Measurements from ENCODE around the gene SMG6. TPM values are rescaled to one million over a fixed set of nuclear protein-coding genes. Genes with fewer than 3 reads are reported as not detected.
A peak's percentile ranks its signal among the peaks of the same experiment; 100 is the strongest.

The SMG6 gene
- total and polyA plus RNA-seq, 8 donors: 8.4 to 19.8 (median 12.1) TPM

- WGBS, 2 donors: 71 to 78% methylated on average over 13 of the region's 13 CpGs
- Histone ChIP-seq H3K27ac (peak overlapping the region in 1 of 4 donors; percentile 67), H3K4me3 (no peak overlapping the region), H3K4me1 (peaks cover 0 to 4% (median 0%) of the 10 kb centered on the region in 3 donors), H3K9me3 (no peaks in the 10 kb centered on the region), H3K36me3 (peaks cover 0 to 2% (median 0%) of the 10 kb centered on the region in 3 donors), H3K27me3 (no peaks in the 10 kb centered on the region)
- intact Hi-C loops (cut with DNase I): no loop called here
- TF ChIP-seq CTCF (IDR thresholded peaks at IDR 0.05): no peak
- FAIRE-seq (no peak), ATAC-seq (peak; percentile 15 to 70 (median 55)), DNase-seq (peak in 4 of 6 donors; percentile 46 to 76 (median 64))
Observed at GRCh38 chr17:2070241-2071023, 233.2 kb downstream of the SMG6 start.

DNA sequence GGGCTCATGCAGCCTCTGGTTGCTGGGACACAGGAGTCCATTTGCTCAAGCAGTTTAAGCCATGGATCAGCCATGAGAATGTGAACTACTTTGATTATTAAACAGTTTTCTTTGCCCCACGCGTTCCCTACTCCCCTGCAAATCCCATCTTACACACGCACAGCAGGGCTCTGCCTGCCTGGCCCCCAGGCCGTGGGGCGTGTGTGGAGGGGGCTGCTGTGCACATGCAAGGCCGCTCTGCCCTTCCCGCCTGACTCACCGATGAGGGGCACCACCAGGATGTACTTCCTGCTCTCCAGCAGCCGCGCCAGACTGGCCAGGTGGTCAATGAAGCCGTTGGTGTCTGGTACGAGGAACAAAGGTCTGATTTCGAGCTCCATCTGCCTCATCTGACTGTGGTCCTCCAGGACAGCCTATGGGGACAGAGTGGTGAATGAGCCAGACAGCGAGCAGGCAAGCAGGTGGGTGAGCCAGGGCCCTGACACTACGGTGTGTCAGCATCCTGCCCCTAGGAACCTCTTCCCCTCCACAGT, 235.0 kb downstream of the SMG6 start:
- intact Hi-C loops (cut with DNase I): loop anchor here in 1 of 3 donors (10.0 kb wide), 1 partner anchor 166 kb away; no protein-coding TSS in a partner anchor
- FAIRE-seq (no peak), ATAC-seq (no peak), DNase-seq (no peak)
- Histone ChIP-seq H3K4me1 (peaks cover 0 to 4% (median 0%) of the 10 kb centered on the region in 3 donors), H3K4me3 (no peak overlapping the region), H3K27ac (peak overlapping the region in 2 of 4 donors; percentile 8 to 58), H3K27me3 (no peaks in the 10 kb centered on the region), H3K9me3 (no peaks in the 10 kb centered on the region), H3K36me3 (peaks cover 0 to 11% (median 0%) of the 10 kb centered on the region in 3 donors)
- TF ChIP-seq CTCF (IDR thresholded peaks at IDR 0.05): no peak
- 84 to 86% methylated on average over 15 of the region's 15 CpGs for WGBS, 2 donors

DNA sequence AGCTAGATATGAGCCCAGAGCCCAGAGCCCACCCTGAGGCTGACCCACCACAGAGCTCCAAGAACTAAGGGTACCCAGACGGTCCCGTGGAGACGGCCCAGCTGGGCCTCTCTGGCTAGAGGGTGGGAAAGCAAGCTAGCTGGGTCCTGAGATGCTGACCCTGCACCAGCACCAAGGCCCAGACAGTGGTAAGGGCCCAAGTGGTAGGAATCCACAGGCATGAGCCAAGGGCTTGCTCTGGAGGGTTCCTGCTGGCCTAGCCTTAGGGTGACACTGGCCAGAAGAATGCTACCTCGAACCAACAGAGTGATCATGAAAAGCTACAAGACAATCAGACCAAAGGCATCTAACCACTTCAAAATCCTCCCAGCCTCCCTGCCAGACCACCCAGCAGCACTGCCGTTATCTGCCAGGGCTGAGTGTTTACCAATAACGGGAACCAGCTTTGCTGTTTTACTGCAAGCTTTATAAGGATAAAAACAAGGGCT, 235.5 kb downstream of the SMG6 start:
- Histone ChIP-seq H3K9me3 (no peaks in the 10 kb centered on the region), H3K27me3 (no peaks in the 10 kb centered on the region), H3K4me3 (no peak overlapping the region), H3K4me1 (peaks cover 0 to 4% (median 0%) of the 10 kb centered on the region in 3 donors), H3K36me3 (peaks cover 0 to 11% (median 0%) of the 10 kb centered on the region in 3 donors), H3K27ac (peak overlapping the region in 1 of 4 donors; percentile 58)
- WGBS, 2 donors: 81 to 83% methylated on average over 6 of the region's 6 CpGs
- DNase-seq (no peak), FAIRE-seq (no peak), ATAC-seq (no peak)
- no peak for TF ChIP-seq CTCF (IDR thresholded peaks at IDR 0.05)
- intact Hi-C loops (cut with DNase I): loop anchor here in 1 of 3 donors (10.0 kb wide), 1 partner anchor 167 kb away; no protein-coding TSS in a partner anchor

DNA sequence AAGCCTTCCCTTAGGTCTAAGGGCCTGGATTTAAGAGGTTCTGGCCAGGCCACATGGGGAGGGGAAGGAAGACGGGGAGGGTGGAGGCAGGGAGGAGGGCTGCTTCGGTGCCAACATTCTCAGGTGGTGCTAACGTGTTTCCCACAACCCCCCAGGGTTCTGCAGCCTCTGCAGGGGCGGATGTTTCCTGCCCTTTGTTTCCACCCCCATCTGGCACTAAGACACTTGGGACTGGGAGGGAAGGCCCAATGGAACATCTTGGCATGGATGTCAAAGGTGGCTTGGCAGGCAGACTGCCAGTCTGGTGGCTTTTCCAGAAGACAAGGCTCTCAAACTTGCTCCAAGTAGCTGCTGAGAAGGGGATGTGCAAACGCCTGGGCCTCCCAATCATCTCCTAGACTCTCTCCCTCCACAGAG, 236.0 kb downstream of the SMG6 start:
- H3K9me3 ChIP-seq: no peaks in the 10 kb centered on the region
- 71 to 76% methylated on average over 5 of the region's 5 CpGs for WGBS, 2 donors
- no peaks in the 10 kb centered on the region for H3K27me3 ChIP-seq
- FAIRE-seq: no peak
- peak overlapping the region in 1 of 4 donors; percentile 58 for H3K27ac ChIP-seq
- TF ChIP-seq CTCF (IDR thresholded peaks at IDR 0.05): no peak
- H3K4me1 ChIP-seq: peaks cover 0 to 4% (median 0%) of the 10 kb centered on the region in 3 donors
- H3K36me3 ChIP-seq: peaks cover 0 to 11% (median 0%) of the 10 kb centered on the region in 3 donors
- H3K4me3 ChIP-seq: no peak overlapping the region
- intact Hi-C loops (cut with DNase I): loop anchor here in 1 of 3 donors (10.0 kb wide), 1 partner anchor 167 kb away; no protein-coding TSS in a partner anchor
- ATAC-seq: no peak
- DNase-seq: no peak
